HG02973 (cell line): Measurements from ENCODE around the gene VIPAS39.

ENCODE experiments used
- ATAC-seq: cut with Tn5 transposase; IDR thresholded peaks from one replicate; pipeline ENCODE4 v1.9.1; 2021; ENCODE audit warnings: moderate library complexity; ENCODE audit not compliant: unreplicated experiment

Gene VIPAS39

GRCh38 chr14:77457522-77458248 lies at the start of gene VIPAS39, which contains the start of gene AHSA1:
TSS of gene VIPAS39 (minus strand) at chr14:77457601. CDS start at chr14:77454102, 3,499 bp downstream.
TSS of gene AHSA1 (plus strand) at chr14:77458093. CDS start at chr14:77458190, 97 bp downstream.
- peak; percentile 88 for ATAC-seq

- ATAC-seq, result no peak
Observed at GRCh38 chr14:77505031-77505430, 47.6 kb upstream of the VIPAS39 start.

- ATAC-seq, result no peak
Observed at GRCh38 chr14:77503138-77503537, 45.7 kb upstream of the VIPAS39 start.

- ATAC-seq, result no peak
Observed at GRCh38 chr14:77502109-77502782, 44.8 kb upstream of the VIPAS39 start.

GRCh38 chr14:77498984-77499527 lies 41.7 kb upstream of the VIPAS39 start:
- ATAC-seq, result peak; percentile 32

GRCh38 chr14:77498120-77498979 lies 40.9 kb upstream of the VIPAS39 start, which contains the start of gene ISM2:
TSS of gene ISM2 (minus strand) at chr14:77498816. CDS start at chr14:77498793, 23 bp downstream.
- ATAC-seq, result peak; percentile 68

- no peak for ATAC-seq
Observed at GRCh38 chr14:77495334-77495733, 37.9 kb upstream of the VIPAS39 start.

- ATAC-seq, result no peak
Observed at GRCh38 chr14:77491056-77491455, 33.7 kb upstream of the VIPAS39 start.

GRCh38 chr14:77490347-77490986 lies 33.1 kb upstream of the VIPAS39 start:
- ATAC-seq, result no peak

- no peak for ATAC-seq
Observed at GRCh38 chr14:77489041-77489440, 31.6 kb upstream of the VIPAS39 start.

GRCh38 chr14:77488558-77488957 lies 31.2 kb upstream of the VIPAS39 start:
- ATAC-seq, result no peak

GRCh38 chr14:77485901-77486678 lies 28.7 kb upstream of the VIPAS39 start:
- ATAC-seq, result no peak

- no peak for ATAC-seq
Observed at GRCh38 chr14:77485256-77485655, 27.9 kb upstream of the VIPAS39 start.

- ATAC-seq, result no peak
Observed at GRCh38 chr14:77482422-77482821, 25.0 kb upstream of the VIPAS39 start.

- ATAC-seq, result peak; percentile 90
Observed at GRCh38 chr14:77478796-77479195, 21.4 kb upstream of the VIPAS39 start.

- ATAC-seq, result no peak
Observed at GRCh38 chr14:77478029-77478428, 20.6 kb upstream of the VIPAS39 start.

- no peak for ATAC-seq
Observed at GRCh38 chr14:77475432-77476115, 18.2 kb upstream of the VIPAS39 start.

GRCh38 chr14:77474479-77475177 lies 17.2 kb upstream of the VIPAS39 start:
- ATAC-seq, result no peak
